ENCODE results near the gene GABRA5.

DNA sequence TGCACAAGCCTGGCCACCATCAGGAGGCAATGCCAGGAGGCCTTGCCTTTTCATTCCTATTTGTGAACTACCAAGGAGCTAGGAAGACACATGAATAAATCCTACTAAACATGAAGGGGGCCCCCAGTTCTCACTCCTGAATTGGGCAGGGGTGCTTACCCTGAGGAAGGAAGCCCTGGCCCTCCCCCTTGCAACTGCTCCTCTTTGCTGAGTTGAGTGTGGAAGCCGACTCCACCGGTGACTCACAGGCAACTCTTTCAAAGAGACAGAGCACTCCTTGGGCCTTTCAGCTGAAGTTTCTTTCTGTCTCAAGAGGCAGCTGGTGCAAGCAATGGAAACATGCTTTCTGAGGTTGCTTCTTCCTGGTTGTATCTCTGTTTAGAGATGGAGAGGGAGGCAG is 105.8 kb downstream of the GABRA5 start:
- TF ChIP-seq CTCF (conservative IDR thresholded peaks at IDR 0.05; ENCODE audit: low read length) (no peak), EZH2phosphoT487 (IDR thresholded peaks at IDR 0.05; ENCODE audit: borderline replicate concordance) (no peak)

All from Loucy (cell line).